Stomach (tissue), 9 donors: ENCODE data around the gene ANAPC7. TPM values are rescaled to one million over a fixed set of nuclear protein-coding genes. Genes with fewer than 3 reads are reported as not detected.
"Not testable (repeated sequence)": the region's sequence is repeated elsewhere in the genome, so short reads cannot be mapped to it uniquely, and the experiment has no call there.

Source experiments
- DNase-seq, 2 donors: peaks; one replicate each; pipeline versions ENCODE4 v3.0.0 to v3.0.0-alpha.2; 2013 to 2019
- H3K27ac ChIP-seq, 5 donors: fragments of 200-600 bp in 4 of 5; sonication (generic) in 4 of 5; one replicate each; pipeline ENCODE4 v1.5.1; 2013 to 2019; ENCODE audit warnings: mild to moderate bottlenecking in 1 of 5, moderate library complexity in 1 of 5
- H3K27me3 ChIP-seq, 3 donors: fragments of 200-600 bp; sonication (generic); one replicate each; pipeline ENCODE4 v1.5.1; 2017 to 2019; ENCODE audit warnings: mixed run types in 1 of 3
- H3K36me3 ChIP-seq, 4 donors: fragments of 200-600 bp; sonication (generic); 1 replicate in 3 of 4; 2 replicates in 1 of 4; pipeline ENCODE4 v1.5.1; 2016 to 2019
- H3K4me1 ChIP-seq, 4 donors: fragments of 200-600 bp; sonication (generic); one replicate each; pipeline ENCODE4 v1.5.1; 2016 to 2019
- H3K4me3 ChIP-seq, 4 donors: fragments of 200-600 bp; sonication (generic) in 3 of 4; one replicate each; pipeline ENCODE4 v1.5.1; 2016 to 2019; ENCODE audit warnings: mild to moderate bottlenecking in 1 of 4
- H3K9me3 ChIP-seq, 4 donors: fragments of 200-600 bp; sonication (generic); one replicate each; pipeline ENCODE4 v1.5.1; 2016 to 2019
- EP300 ChIP-seq: sonication (generic); formaldehyde crosslinking; IDR thresholded peaks from one replicate; pipeline ENCODE4 v1.6.1; 2017; ENCODE audit warnings: antibody characterized with exemption
- POLR2A ChIP-seq, 4 donors: fragments of 450-650 bp; IDR thresholded peaks; one replicate each; pipeline ENCODE4 v1.6.1; 2016; ENCODE audit warnings: antibody characterized with exemption in 4 of 4, control low read depth in 2 of 4, mild to moderate bottlenecking in 1 of 4, moderate library complexity in 1 of 4
- POLR2AphosphoS5 ChIP-seq, 3 donors: sonication (generic); formaldehyde crosslinking; IDR thresholded peaks; one replicate each; pipeline ENCODE4 v1.6.1; 2016; ENCODE audit warnings: antibody characterized with exemption in 3 of 3
- WGBS, 5 donors: extraction: QIAGEN DNeasy Blood & Tissue Kit in 3 of 5; methylation state at CpG; one replicate each; pipeline versions ENCODE4 v1.1.5 to v1.1.7; 2013 to 2018; 5-methylcytosine and 5-hydroxymethylcytosine counted together
- intact Hi-C: fragments of 100-400 bp; cut with DNase I; formaldehyde crosslinking; loops from one replicate; pipeline ENCODE4 v1.15.1; 2023; ENCODE audit warnings: low total_unique reads
- polyA plus RNA-seq, 3 donors: library from polyadenylated mRNA; stranded (reverse); fragments of 200-250 nt; gene quantifications; one replicate each; pipeline ENCODE4 v1.2.3, GENCODE V29; 2013
- total RNA-seq, 5 donors: library from RNA; depleted of rRNA; stranded (reverse); fragments of >200 nt; gene quantifications; one replicate each; pipeline versions ENCODE4 v1.1.0 to v1.2.3, GENCODE V29; 2014 to 2016
- TF ChIP-seq, protein P1 (sequence below), 7 experiments: fragments of 450-650 bp in 4 of 7; fragments of 200-600 bp in 3 of 7; sonication (generic) in 3 of 7; IDR thresholded peaks; one replicate each; pipeline ENCODE4 v1.5.1; 2016 to 2019; ENCODE audit warnings: antibody characterized with exemption in 7 of 7, control low read depth in 2 of 7, mild to moderate bottlenecking in 1 of 7
- donor health status: healthy with polysubstance abuse.
- donor health status: Bipolar disorder and iron deficiency.
- donor health status: healthy.

ANAPC7 gene
- total and polyA plus RNA-seq, 8 donors = 13.0 to 88.7 (median 45.0) TPM

DNA sequence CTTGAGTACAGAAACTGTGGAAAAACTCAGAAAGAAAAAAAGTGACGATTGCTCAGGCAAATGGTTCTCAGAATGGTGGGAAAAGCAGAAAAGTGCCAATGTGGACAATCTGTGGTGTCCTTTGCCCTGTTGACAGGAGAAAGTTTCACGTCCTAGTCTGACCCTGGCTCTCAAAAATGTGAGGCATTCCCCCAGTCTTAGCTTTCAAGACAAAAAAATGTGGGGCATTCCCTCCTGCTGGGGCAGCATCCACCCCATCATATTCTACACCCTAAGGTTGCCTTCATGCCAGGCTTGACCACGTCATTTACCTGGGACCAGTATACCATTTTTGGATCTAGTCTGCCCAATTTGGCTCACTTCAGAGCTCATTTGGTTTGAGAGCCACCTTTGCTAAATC is 20.7 kb upstream of the ANAPC7 start:
- H3K4me1 ChIP-seq = no peaks in the 10 kb centered on the region
- intact Hi-C loops = no loop called here
- 68 to 87% (median 69%) methylated on average over 3 of the region's 3 CpGs for WGBS, 5 donors

DNA sequence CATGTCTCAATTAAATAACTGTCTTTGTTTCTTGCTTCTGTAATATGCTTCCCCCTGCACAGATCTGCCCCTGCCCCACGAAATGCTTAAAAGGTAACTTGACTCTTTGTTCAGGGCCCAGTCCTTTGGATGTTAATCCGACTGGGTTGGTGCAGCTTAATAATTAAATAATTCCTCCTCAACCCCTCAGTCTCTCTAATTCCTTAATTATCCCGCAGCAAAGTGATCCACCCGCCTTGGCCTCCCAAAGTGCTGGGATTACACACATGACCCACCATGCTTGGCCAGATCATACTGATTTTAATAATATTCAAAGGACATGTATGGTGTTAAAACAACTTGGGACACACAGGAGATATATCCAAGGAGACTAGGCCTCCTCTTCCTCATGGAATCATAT is 18.2 kb upstream of the ANAPC7 start:
- intact Hi-C loops = no loop called here
- no peak overlapping the region for H3K4me3 ChIP-seq
- DNase-seq = no peak
- H3K27me3 ChIP-seq = no peaks in the 10 kb centered on the region
- TF ChIP-seq POLR2AphosphoS5 (IDR thresholded peaks at IDR 0.05) (no peak), EP300 (no peak), POLR2A (IDR thresholded peaks at IDR 0.05) (no peak)
- TF ChIP-seq, protein P1, sequence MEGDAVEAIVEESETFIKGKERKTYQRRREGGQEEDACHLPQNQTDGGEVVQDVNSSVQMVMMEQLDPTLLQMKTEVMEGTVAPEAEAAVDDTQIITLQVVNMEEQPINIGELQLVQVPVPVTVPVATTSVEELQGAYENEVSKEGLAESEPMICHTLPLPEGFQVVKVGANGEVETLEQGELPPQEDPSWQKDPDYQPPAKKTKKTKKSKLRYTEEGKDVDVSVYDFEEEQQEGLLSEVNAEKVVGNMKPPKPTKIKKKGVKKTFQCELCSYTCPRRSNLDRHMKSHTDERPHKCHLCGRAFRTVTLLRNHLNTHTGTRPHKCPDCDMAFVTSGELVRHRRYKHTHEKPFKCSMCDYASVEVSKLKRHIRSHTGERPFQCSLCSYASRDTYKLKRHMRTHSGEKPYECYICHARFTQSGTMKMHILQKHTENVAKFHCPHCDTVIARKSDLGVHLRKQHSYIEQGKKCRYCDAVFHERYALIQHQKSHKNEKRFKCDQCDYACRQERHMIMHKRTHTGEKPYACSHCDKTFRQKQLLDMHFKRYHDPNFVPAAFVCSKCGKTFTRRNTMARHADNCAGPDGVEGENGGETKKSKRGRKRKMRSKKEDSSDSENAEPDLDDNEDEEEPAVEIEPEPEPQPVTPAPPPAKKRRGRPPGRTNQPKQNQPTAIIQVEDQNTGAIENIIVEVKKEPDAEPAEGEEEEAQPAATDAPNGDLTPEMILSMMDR (IDR thresholded peaks at IDR 0.05) = no peak
- H3K36me3 ChIP-seq = no peaks in the 10 kb centered on the region
- H3K4me1 ChIP-seq = no peaks in the 10 kb centered on the region
- 66 to 71% (median 68%) methylated on average over 4 of the region's 4 CpGs for WGBS, 5 donors
- H3K9me3 ChIP-seq = no peaks in the 10 kb centered on the region
- peak overlapping the region in 1 of 5 donors; percentile 39 for H3K27ac ChIP-seq

More for the DNA sequence above, 20.7 kb upstream of the ANAPC7 start:
- Histone ChIP-seq H3K9me3 (no peaks in the 10 kb centered on the region), H3K27me3 (no peaks in the 10 kb centered on the region), H3K36me3 (no peaks in the 10 kb centered on the region), H3K27ac (no peak overlapping the region), H3K4me3 (no peak overlapping the region)
- TF ChIP-seq POLR2AphosphoS5 (IDR thresholded peaks at IDR 0.05) (no peak), EP300 (no peak), POLR2A (IDR thresholded peaks at IDR 0.05) (no peak)
- TF ChIP-seq, protein P1 (IDR thresholded peaks at IDR 0.05) = no peak
- DNase-seq = no peak

DNA sequence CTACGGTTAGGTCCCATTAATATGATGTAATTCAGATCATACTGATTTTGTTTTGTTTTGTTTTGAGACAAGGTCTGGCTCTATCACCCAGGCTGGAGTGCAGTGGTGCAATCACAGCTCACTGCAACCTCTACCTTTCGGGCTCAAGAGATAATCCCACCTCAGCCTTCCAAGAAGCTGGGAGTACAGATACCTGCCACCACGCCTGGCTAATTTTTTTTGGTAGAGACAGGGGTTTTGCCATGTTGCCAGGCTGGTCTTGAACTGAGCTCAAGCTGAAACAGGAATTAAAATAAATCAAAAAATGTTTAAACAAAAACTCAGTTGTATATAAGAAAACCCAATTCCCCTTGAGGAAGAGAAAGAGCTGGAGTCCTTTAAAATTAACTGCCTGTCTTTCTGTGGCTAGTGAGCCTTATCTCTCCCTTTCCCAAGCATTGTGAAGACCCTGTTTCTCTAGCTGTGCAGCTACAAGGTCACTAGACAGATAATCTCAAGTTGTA is 17.7 kb upstream of the ANAPC7 start:
- WGBS, 5 donors = 49 to 84% (median 54%) methylated on average over 3 of the region's 3 CpGs

DNA sequence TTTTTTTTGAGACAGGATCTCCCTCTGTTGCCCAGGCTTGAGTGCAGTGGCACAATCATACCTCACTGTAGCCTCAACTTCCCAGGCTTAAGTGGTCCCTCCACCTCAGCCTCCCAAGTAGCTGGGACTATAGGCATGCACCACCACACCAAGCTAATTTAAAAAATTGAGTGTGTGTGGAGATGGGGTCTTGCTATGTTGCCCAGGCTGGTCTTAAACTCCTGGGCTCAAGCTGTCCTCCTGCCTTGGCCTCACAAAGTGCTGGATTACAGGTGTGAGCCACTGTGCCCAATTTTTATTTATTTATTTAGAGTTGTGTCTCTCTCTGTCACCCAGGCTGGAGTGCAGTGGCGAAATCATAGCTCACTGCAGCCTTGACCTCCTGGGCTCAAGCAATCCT is 17.1 kb upstream of the ANAPC7 start:
- H3K4me1 ChIP-seq, H3K27me3 ChIP-seq, H3K27ac ChIP-seq, H3K4me3 ChIP-seq, DNase-seq, intact Hi-C loops, H3K36me3 ChIP-seq, H3K9me3 ChIP-seq: not testable (repeated sequence)
- 88 to 100% (median 92%) methylated on average over 1 of the region's 1 CpG for WGBS, 5 donors

More for the DNA sequence above, 17.7 kb upstream of the ANAPC7 start:
- Histone ChIP-seq H3K4me3 (no peak overlapping the region), H3K9me3 (no peaks in the 10 kb centered on the region), H3K27me3 (no peaks in the 10 kb centered on the region), H3K4me1 (no peaks in the 10 kb centered on the region), H3K36me3 (no peaks in the 10 kb centered on the region), H3K27ac (no peak overlapping the region)
- no peak for DNase-seq
- intact Hi-C loops = no loop called here
- TF ChIP-seq POLR2A (IDR thresholded peaks at IDR 0.05) = no peak
- TF ChIP-seq EP300 = no peak
- TF ChIP-seq, protein P1 (IDR thresholded peaks at IDR 0.05) = no peak
- no peak for TF ChIP-seq POLR2AphosphoS5 (IDR thresholded peaks at IDR 0.05)

DNA sequence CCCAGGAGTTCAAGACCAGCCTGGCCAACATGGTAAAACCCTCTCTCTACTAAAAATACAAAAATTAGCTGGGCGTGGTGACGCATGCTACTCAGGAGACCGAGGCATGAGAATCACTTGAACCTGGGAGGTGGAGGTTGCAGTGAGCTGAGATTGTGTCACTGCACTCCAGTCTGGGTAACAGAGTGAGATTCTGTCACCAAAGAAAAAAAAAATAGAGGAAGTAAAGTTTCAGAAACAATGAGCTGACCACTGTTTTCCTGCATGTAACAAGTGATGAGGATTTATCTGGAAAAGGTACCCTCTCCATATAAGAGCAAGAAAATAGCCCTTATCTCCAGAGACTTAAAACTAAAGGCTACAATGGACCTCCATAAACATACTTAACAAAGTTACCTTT is 13.6 kb upstream of the ANAPC7 start:
- WGBS, 5 donors = 82 to 89% (median 86%) methylated on average over 3 of the region's 3 CpGs
- H3K36me3 ChIP-seq, H3K27me3 ChIP-seq, DNase-seq, intact Hi-C loops, H3K27ac ChIP-seq, H3K4me3 ChIP-seq, H3K4me1 ChIP-seq, H3K9me3 ChIP-seq: not testable (repeated sequence)

DNA sequence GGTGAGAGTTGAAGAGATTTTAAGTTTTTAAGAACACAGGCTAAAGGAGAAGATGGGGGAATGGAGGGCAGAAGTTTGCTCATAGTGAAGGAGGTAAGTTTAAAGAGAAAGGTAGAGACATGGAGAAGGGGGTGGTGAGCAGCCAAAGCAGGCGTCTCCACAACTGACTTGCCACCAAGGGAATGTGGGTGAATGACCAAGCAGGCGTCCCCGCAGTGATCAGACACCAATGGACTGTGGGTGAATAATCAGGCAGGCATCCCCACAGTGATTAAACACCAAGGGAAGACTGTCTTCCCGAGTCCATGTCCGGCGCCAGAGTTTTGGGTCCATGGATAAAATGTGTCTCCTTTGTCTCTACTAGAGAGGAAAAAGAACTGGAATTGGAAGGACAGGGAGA is 6.6 kb upstream of the ANAPC7 start:
- DNase-seq, H3K36me3 ChIP-seq, H3K4me3 ChIP-seq, intact Hi-C loops, H3K4me1 ChIP-seq, H3K27ac ChIP-seq, H3K9me3 ChIP-seq, H3K27me3 ChIP-seq: not testable (repeated sequence)
- 86 to 92% (median 88%) methylated on average over 6 of the region's 6 CpGs for WGBS, 5 donors

DNA sequence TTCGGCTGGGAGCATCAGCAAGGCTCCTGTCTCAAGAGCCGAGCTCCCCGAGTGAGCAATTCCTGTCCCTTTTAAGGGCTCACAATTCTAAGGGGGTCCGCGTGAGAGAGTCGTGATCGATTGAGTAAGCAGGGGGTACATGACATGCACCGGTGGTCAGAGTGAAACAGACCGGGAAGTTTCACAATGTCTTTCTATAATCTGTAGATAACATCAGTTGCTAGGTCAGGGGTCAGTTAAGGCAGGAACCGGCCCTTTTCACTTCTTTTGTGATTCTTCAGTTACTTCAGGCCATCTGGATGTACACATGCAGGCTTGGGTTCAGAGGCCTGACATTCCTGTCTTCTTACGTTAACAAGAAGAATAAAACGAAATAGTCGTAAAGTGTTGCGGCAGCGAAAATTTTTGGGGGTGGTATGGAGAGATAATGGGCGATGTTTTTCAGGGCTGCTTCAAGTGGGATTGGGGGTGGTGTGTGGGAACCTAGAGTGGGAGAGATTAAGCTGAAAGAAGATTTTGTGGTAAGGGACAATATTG is 1.7 kb upstream of the ANAPC7 start:
- intact Hi-C loops = not testable (repeated sequence)
- 90 to 96% (median 91%) methylated on average over 16 of the region's 16 CpGs for WGBS, 5 donors

More for the DNA sequence above, 1.7 kb upstream of the ANAPC7 start:
- not testable (repeated sequence) for H3K27ac ChIP-seq, DNase-seq, H3K4me3 ChIP-seq, H3K27me3 ChIP-seq, H3K9me3 ChIP-seq
- H3K4me1 ChIP-seq = peaks cover 9 to 33% (median 21%) of the 10 kb centered on the region in 4 donors
- H3K36me3 ChIP-seq = peaks cover 4 to 14% (median 14%) of the 10 kb centered on the region in 4 donors
